Right lobe of liver (tissue), 6 donors: Measurements from ENCODE around the gene COX4I2. TPM values are rescaled to one million over a fixed set of nuclear protein-coding genes. Genes with fewer than 3 reads are reported as not detected.

ENCODE experiments used
- ATAC-seq, 4 donors: fragments of 200-7000 bp; cut with Tn5 transposase; one replicate each; pipeline ENCODE4 v1.9.1; 2020; ENCODE audit warnings: mild to moderate bottlenecking in 4 of 4, moderate library complexity in 4 of 4
- DNase-seq, 3 donors: peaks; one replicate each; pipeline ENCODE4 v3.0.0-alpha.2; 2020
- H3K27ac ChIP-seq, 3 donors: fragments of 200-600 bp; one replicate each; pipeline ENCODE4 v1.8.0; 2022
- H3K27me3 ChIP-seq, 2 donors: fragments of 200-600 bp; one replicate each; pipeline ENCODE4 v1.8.0; 2022
- H3K36me3 ChIP-seq, 4 donors: fragments of 200-600 bp; sonication (generic) in 1 of 4; one replicate each; pipeline versions ENCODE4 v1.5.1 to v1.8.0; 2017 to 2022; ENCODE audit warnings: control low read depth in 1 of 4
- H3K4me1 ChIP-seq, 4 donors: fragments of 200-600 bp; sonication (generic) in 1 of 4; one replicate each; pipeline versions ENCODE4 v1.5.1 to v1.8.0; 2017 to 2022; ENCODE audit warnings: control low read depth in 1 of 4
- H3K4me3 ChIP-seq, 3 donors: fragments of 200-600 bp; one replicate each; pipeline ENCODE4 v1.8.0; 2022
- H3K9me3 ChIP-seq, 4 donors: fragments of 200-600 bp; sonication (generic) in 1 of 4; one replicate each; pipeline versions ENCODE4 v1.5.1 to v1.8.0; 2017 to 2022; ENCODE audit warnings: control low read depth in 1 of 4
- CTCF ChIP-seq, 4 donors: fragments of 200-600 bp in 3 of 4; fragments of 450-650 bp in 1 of 4; IDR thresholded peaks; one replicate each; pipeline versions ENCODE4 v1.5.1 to v1.8.0; 2016 to 2022; ENCODE audit warnings: antibody characterized with exemption in 4 of 4, mild to moderate bottlenecking in 2 of 4
- POLR2A ChIP-seq: fragments of 450-650 bp; IDR thresholded peaks from one replicate; pipeline ENCODE4 v1.6.1; 2017; ENCODE audit warnings: antibody characterized with exemption, mild to moderate bottlenecking
- WGBS: methylation state at CpG from one replicate; pipeline ENCODE4 v1.1.6; 2018; ENCODE audit warnings: low coverage, low lambda C conversion rate; ENCODE audit not compliant: insufficient coverage; ENCODE audit errors: missing lambda C conversion rate; 5-methylcytosine and 5-hydroxymethylcytosine counted together
- intact Hi-C, 2 donors: fragments of 100-400 bp; cut with DNase I; formaldehyde crosslinking; loops; one replicate each; pipeline versions ENCODE4 v1.11.2 to v1.14.1; 2022
- long read RNA-seq: library from polyadenylated mRNA; unstranded; transcript quantifications from one replicate; pipeline ENCODE4 v2.0.0, GENCODE V29; 2019
- total RNA-seq, 6 experiments: library from RNA; depleted of rRNA in 2 of 6; stranded (reverse); fragments of >200 nt in 2 of 6; fragmentation: NEBNext Ultra II Directional in 3 of 6; extraction: Animal tissue kit (Norgen Biotek cat#: 25700) in 3 of 6; gene quantifications; one replicate each; pipeline versions ENCODE4 v1.1.0 to v1.2.4, GENCODE V29; 2016 to 2023
- donor health status: DM: no; HTN: yes; CAD: no.
- donor health status: DM: no; HTN: no; CAD: no.
- donor health status: DM: no; HTN: no; CAD: no.
- donor health status: DM: no; HTN: yes; CAD: no.
- donor health status: DM: no; HTN: yes; CAD: no.

Gene COX4I2
- total RNA-seq = not detected
- long read RNA-seq, partial matches to known transcripts = 0 of 1 reads
- long read RNA-seq, other reads (novel, unspliced or antisense) = 0 of 1 reads

GRCh38 chr20:31637660-31638059 is at the start of gene COX4I2:
Gene COX4I2, plus strand, starts transcription at chr20:31637912. Its CDS starts 1,106 bp downstream, at chr20:31639018.
- no peaks in the 10 kb centered on the region for H3K4me1 ChIP-seq
- TF ChIP-seq POLR2A (no peak), CTCF (IDR thresholded peaks at IDR 0.05) (no peak)
- H3K36me3 ChIP-seq = no peaks in the 10 kb centered on the region
- intact Hi-C loops = no loop called here
- H3K9me3 ChIP-seq = no peaks in the 10 kb centered on the region
- ATAC-seq (no peak), DNase-seq (no peak)
- H3K27me3 ChIP-seq = no peaks in the 10 kb centered on the region
- no CpG with 5 or more reads among the region's 34 CpGs for WGBS
- no peak within 1 kb of the TSS for H3K27ac ChIP-seq
- no peak within 1 kb of the TSS for H3K4me3 ChIP-seq

- no peak for DNase-seq
- Histone ChIP-seq H3K9me3 (no peaks in the 10 kb centered on the region), H3K4me1 (peaks cover 0 to 6% (median 2%) of the 10 kb centered on the region in 4 donors), H3K36me3 (no peaks in the 10 kb centered on the region), H3K4me3 (no peak overlapping the region), H3K27me3 (no peaks in the 10 kb centered on the region), H3K27ac (no peak overlapping the region)
- TF ChIP-seq CTCF (IDR thresholded peaks at IDR 0.05) = no peak
- no peak for TF ChIP-seq POLR2A
- intact Hi-C loops = no loop called here
- ATAC-seq = no peak
- 78% methylated on average over 4 of the region's 7 CpGs for WGBS
Measured at GRCh38 chr20:31590717-31591225, 46.9 kb upstream of the COX4I2 start.

GRCh38 chr20:31593221-31594001 is 44.3 kb upstream of the COX4I2 start:
- Histone ChIP-seq H3K4me1 (peaks cover 0 to 6% (median 2%) of the 10 kb centered on the region in 4 donors), H3K9me3 (no peaks in the 10 kb centered on the region), H3K27ac (peak overlapping the region in 1 of 3 donors; percentile 1), H3K36me3 (no peaks in the 10 kb centered on the region), H3K27me3 (no peaks in the 10 kb centered on the region), H3K4me3 (no peak overlapping the region)
- intact Hi-C loops = no loop called here
- ATAC-seq (peak; percentile 92 to 96 (median 94)), DNase-seq (peak; percentile 85 to 93 (median 92))
- WGBS = 37% methylated on average over 5 of the region's 11 CpGs
- no peak for TF ChIP-seq CTCF (IDR thresholded peaks at IDR 0.05)
- peak; percentile 9 for TF ChIP-seq POLR2A

- DNase-seq (no peak), ATAC-seq (no peak)
- intact Hi-C loops = no loop called here
- WGBS = 92% methylated on average over 5 of the region's 13 CpGs
- Histone ChIP-seq H3K36me3 (no peaks in the 10 kb centered on the region), H3K27me3 (no peaks in the 10 kb centered on the region), H3K27ac (peak overlapping the region in 1 of 3 donors; percentile 1), H3K4me3 (no peak overlapping the region), H3K4me1 (peaks cover 0 to 6% (median 2%) of the 10 kb centered on the region in 4 donors), H3K9me3 (no peaks in the 10 kb centered on the region)
- no peak for TF ChIP-seq CTCF (IDR thresholded peaks at IDR 0.05)
- TF ChIP-seq POLR2A = no peak
Measured at GRCh38 chr20:31594002-31594557, 43.6 kb upstream of the COX4I2 start.
